Thoracic aorta (tissue), 2 donors: ENCODE results near the gene OSCAR. TPM values are rescaled to one million over a fixed set of nuclear protein-coding genes. Genes with fewer than 3 reads are reported as not detected.

ENCODE experiments used
- ATAC-seq: fragments of 150-250 bp; one replicate; pipeline ENCODE4 v1.8.0; 2017; ENCODE audit warnings: low read depth; ENCODE audit not compliant: insufficient number of reproducible peaks, low FRiP score
- DNase-seq: peaks from one replicate; pipeline ENCODE4 v3.0.0-alpha.2; 2020; ENCODE audit warnings: low spot score
- H3K27ac ChIP-seq, 2 donors: fragments of 200-600 bp; sonication (generic); 1 replicate in 1 of 2; 2 replicates in 1 of 2; pipeline ENCODE4 v1.5.1; 2016; ENCODE audit warnings: mild to moderate bottlenecking in 2 of 2, moderate library complexity in 2 of 2
- H3K27me3 ChIP-seq: fragments of 200-600 bp; sonication (generic); replicated peaks from 2 replicates; pipeline ENCODE4 v1.6.0; 2016; ENCODE audit warnings: mild to moderate bottlenecking; ENCODE audit not compliant: insufficient read depth
- H3K36me3 ChIP-seq: fragments of 200-600 bp; sonication (generic); one replicate; pipeline ENCODE4 v1.5.1; 2016
- H3K4me1 ChIP-seq, 2 donors: fragments of 200-600 bp; sonication (generic); 1 replicate in 1 of 2; 2 replicates in 1 of 2; pipeline versions ENCODE4 v1.5.1 to v1.6.0; 2016; ENCODE audit warnings: low read depth in 2 of 2, mild to moderate bottlenecking in 1 of 2; ENCODE audit not compliant: control insufficient read depth in 1 of 2
- H3K4me3 ChIP-seq: fragments of 200-600 bp; sonication (generic); 2 replicates; pipeline ENCODE4 v1.5.1; 2016; ENCODE audit warnings: mild to moderate bottlenecking
- H3K9me3 ChIP-seq: fragments of 200-600 bp; sonication (generic); 2 replicates; pipeline ENCODE4 v1.5.1; 2016
- total RNA-seq, 2 donors: library from RNA; depleted of rRNA; stranded (reverse); fragments of >200 nt; gene quantifications; one replicate each; pipeline versions ENCODE4 v1.1.0 to v1.2.3, GENCODE V29; 2016
- TF ChIP-seq, protein P1 (sequence below): fragments of 200-600 bp; sonication (generic); IDR thresholded peaks from one replicate; pipeline ENCODE4 v1.5.1; 2019; ENCODE audit warnings: antibody characterized with exemption

The OSCAR gene
- total RNA-seq, 2 donors from 2014 or later: 4.6 to 8.0 TPM

DNA sequence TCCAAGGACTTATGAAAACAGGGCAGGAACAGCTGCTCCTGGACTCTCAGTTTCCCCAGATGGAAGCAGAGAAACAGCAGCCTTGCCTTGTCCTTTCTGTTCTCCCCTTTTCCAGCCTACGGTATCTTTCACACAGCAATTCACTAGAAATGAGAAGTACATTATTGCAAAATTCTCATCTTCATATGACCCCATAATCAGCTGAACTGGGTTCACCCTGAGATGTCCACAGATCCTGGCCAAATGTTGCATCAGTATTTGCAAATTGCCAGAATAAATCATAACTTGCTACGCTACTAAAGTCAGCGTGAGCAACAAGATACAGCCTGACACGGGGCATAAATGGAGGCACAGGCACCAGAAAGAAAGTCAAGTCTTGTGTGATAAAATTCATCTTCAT is 53.0 kb downstream of the OSCAR start:
- TF ChIP-seq, protein P1, sequence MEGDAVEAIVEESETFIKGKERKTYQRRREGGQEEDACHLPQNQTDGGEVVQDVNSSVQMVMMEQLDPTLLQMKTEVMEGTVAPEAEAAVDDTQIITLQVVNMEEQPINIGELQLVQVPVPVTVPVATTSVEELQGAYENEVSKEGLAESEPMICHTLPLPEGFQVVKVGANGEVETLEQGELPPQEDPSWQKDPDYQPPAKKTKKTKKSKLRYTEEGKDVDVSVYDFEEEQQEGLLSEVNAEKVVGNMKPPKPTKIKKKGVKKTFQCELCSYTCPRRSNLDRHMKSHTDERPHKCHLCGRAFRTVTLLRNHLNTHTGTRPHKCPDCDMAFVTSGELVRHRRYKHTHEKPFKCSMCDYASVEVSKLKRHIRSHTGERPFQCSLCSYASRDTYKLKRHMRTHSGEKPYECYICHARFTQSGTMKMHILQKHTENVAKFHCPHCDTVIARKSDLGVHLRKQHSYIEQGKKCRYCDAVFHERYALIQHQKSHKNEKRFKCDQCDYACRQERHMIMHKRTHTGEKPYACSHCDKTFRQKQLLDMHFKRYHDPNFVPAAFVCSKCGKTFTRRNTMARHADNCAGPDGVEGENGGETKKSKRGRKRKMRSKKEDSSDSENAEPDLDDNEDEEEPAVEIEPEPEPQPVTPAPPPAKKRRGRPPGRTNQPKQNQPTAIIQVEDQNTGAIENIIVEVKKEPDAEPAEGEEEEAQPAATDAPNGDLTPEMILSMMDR: no peak
- H3K9me3 ChIP-seq: no peaks in the 10 kb centered on the region
- no peak overlapping the region for H3K4me3 ChIP-seq
- DNase-seq (no peak), ATAC-seq (no peak)
- H3K4me1 ChIP-seq: no peaks in the 10 kb centered on the region
- no peaks in the 10 kb centered on the region for H3K27me3 ChIP-seq
- no peaks in the 10 kb centered on the region for H3K36me3 ChIP-seq
- no peak overlapping the region for H3K27ac ChIP-seq

DNA sequence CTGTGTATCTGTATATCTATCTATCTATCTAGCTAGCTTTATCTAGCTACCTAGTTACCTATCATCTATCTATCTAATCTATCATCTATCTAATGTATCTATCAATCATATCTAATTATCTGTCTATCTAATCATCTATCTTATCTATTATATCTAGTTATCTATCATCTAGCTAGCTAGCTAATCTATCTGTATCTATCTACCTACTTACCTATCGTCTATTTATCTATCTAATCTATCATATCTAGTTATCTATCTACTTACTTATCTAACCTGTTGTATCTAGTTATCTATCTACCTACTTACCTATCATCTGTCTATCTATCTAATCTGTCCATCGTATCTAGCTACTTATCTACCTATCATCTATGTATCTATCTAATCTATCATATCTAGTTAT is 54.8 kb downstream of the OSCAR start:
- Histone ChIP-seq H3K27me3 (no peaks in the 10 kb centered on the region), H3K9me3 (no peaks in the 10 kb centered on the region), H3K4me3 (no peak overlapping the region), H3K36me3 (no peaks in the 10 kb centered on the region), H3K27ac (no peak overlapping the region), H3K4me1 (no peaks in the 10 kb centered on the region)
- DNase-seq (no peak), ATAC-seq (no peak)
- TF ChIP-seq, protein P1: no peak

Other genes with a start within 250 kb of the OSCAR start
- 100 to 1,000 TPM; 151 to 300 TPM for gene MYADM, start 232.9 kb downstream of the OSCAR start, total RNA-seq
- gene PRKCG, start 218.6 kb downstream of the OSCAR start, total RNA-seq: not detected
- not detected for gene CACNG7, start 191.5 kb downstream of the OSCAR start, total RNA-seq
- not detected for gene CACNG8, start 137.9 kb downstream of the OSCAR start, total RNA-seq
- not detected for gene CACNG6, start 109.2 kb downstream of the OSCAR start, total RNA-seq
- not detected for gene VSTM1, start 36.9 kb downstream of the OSCAR start, total RNA-seq
- gene TARM1, start 19.4 kb downstream of the OSCAR start, total RNA-seq: not detected
- gene NDUFA3, start 2.1 kb upstream of the OSCAR start, total RNA-seq: 10 to 100 TPM; 13.0 to 16.6 TPM
- gene TFPT, start 14.9 kb upstream of the OSCAR start, total RNA-seq: 1 to 10 TPM; 8.7 to 8.8 TPM
- 10 to 100 TPM; 48.2 to 54.3 TPM for gene PRPF31, start 15.0 kb upstream of the OSCAR start, total RNA-seq
- 10 to 100 TPM; 20.8 to 28.1 TPM for gene CNOT3, start 37.0 kb upstream of the OSCAR start, total RNA-seq
- gene LENG1, start 58.9 kb upstream of the OSCAR start, total RNA-seq: 1 to 10 TPM; 7.6 to 8.0 TPM
- gene TMC4, start 72.4 kb upstream of the OSCAR start, total RNA-seq: 1 to 10 TPM in 1 of 2 donors, under 1 TPM in 1; 0.41 to 7.8 TPM
- gene MBOAT7, start 88.8 kb upstream of the OSCAR start, total RNA-seq: 10 to 100 TPM; 46.0 to 61.1 TPM
- gene TSEN34, start 90.5 kb upstream of the OSCAR start, total RNA-seq: 10 to 100 TPM; 38.5 to 60.7 TPM
- 1,000 to 10,000 TPM; 1,017 to 1,395 TPM for gene RPS9, start 100.1 kb upstream of the OSCAR start, total RNA-seq
- 10 to 100 TPM; 21.9 to 71.5 TPM for gene LILRB3, start 122.2 kb upstream of the OSCAR start, total RNA-seq
- 1 to 10 TPM; 4.6 to 5.2 TPM for gene LILRA6, start 142.0 kb upstream of the OSCAR start, total RNA-seq
- gene LILRB5, start 156.5 kb upstream of the OSCAR start, total RNA-seq: 10 to 100 TPM; 17.6 to 60.4 TPM
- 10 to 100 TPM; 11.1 to 13.7 TPM for gene LILRB2, start 180.3 kb upstream of the OSCAR start, total RNA-seq
- 10 to 100 TPM in 1 of 2 donors, 1 to 10 TPM in 1; 9.6 to 12.2 TPM for gene LILRA5, start 212.4 kb upstream of the OSCAR start, total RNA-seq
- not detected for gene LILRA4, start 238.4 kb upstream of the OSCAR start, total RNA-seq